HG03060 (cell line): Measurements from ENCODE around the gene RABL3.
"Not testable (repeated sequence)": the region's sequence is repeated elsewhere in the genome, so short reads cannot be mapped to it uniquely, and the experiment has no call there.

Experiments
- ATAC-seq: cut with Tn5 transposase; IDR thresholded peaks from one replicate; pipeline ENCODE4 v1.9.1; 2021; ENCODE audit warnings: low read depth, moderate number of reproducible peaks; ENCODE audit not compliant: unreplicated experiment

RABL3 gene

DNA sequence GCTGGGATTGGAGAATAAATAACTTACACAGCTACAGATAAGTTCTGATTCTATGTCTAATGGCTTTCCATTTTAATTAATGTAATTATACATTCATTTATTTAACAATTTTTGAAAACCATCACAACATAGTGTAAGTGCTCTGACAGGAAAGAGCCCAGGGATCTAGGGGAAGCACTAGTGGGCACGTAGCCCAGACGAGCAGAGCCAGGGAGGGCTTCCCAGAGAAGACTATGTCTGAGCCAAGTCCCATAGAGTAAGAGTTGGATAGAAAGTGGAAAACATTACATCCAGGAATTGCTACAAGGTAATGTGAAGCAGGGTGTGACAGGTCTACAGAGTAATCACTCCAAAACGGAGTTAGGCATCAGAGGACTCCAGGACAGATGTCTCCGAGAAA, 57.4 kb downstream of the RABL3 start:
- no peak for ATAC-seq

DNA sequence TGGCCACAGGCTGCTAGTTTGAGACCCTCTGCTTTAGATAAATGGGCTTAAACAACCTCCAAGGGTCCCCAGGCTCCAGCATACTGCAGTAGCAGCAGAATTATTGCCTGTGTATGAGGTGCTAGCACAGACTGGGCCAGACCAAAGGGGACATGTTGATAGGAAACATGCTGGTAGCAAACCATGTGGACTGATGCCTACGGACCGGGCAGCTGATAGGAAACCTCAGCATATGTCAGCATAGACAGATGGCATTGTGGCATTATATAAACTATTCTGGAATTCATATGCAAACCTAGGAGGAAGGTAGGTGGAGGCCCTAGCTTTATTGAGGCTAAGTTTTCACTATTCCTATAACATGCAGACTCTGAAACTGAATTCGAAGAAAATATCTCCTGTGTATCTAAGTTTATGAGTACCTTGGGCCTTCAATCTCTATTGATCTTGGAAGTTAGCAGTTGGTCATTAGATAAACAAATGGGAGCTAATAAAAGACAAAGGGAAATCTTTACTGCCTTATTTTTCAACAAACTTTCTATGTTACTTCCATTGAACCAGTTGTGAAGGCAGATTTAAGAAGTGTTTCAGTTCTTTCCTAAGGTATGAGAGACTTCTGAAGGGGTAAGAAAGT, 58.5 kb downstream of the RABL3 start:
- no peak for ATAC-seq

DNA sequence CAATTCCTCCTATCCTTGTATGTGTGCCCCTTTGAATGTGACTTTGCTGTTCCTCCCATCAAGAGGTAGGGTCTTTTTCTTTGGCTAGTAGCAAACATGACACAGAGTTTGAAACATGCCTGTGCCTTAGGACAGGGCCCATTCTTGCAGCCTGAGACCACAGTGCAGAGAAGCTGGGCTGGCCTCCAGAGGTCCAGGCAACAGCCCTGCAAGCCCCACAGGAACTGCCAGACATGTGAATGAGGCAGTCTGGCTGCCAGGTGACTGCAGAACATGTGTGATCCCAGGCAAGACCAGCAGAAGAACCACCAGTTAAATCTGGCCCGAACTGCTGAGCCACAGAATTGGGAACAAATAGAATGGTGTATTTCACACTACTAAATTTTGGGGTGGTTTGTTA, 59.1 kb downstream of the RABL3 start:
- ATAC-seq = no peak

DNA sequence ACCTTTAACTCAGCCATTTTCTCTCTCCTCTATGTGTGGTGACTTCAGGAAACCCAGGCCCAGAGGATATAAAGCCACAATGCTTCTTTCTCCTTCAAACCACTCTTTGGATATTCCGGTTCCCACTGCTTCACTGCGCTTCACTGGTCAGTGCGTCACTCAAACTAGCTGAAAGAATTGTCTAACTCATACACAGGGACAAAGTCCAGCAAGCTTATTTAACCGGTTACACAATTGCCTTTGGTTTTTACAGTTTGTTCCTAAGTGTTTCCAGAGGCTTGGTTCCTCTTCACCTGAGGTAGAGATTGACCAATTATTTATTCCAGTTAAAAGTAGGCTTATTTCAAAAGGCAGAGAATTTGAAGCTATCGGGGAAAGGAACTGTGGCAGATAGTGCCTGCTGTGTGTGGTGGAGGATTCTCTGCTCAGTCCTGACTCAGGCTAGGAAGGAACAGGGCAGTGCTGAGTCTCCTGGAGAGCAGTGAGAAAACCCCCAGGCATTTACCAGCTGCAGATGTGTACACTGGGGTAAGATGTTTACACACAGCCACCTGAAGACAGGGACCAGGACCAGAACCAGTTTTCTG, 60.1 kb downstream of the RABL3 start, which contains the start of gene HGD:
Gene HGD (minus strand): TSS at position 145 of the 587 bp plus-strand sequence. CDS start 128 bp downstream, at position 17.
- no peak for ATAC-seq

DNA sequence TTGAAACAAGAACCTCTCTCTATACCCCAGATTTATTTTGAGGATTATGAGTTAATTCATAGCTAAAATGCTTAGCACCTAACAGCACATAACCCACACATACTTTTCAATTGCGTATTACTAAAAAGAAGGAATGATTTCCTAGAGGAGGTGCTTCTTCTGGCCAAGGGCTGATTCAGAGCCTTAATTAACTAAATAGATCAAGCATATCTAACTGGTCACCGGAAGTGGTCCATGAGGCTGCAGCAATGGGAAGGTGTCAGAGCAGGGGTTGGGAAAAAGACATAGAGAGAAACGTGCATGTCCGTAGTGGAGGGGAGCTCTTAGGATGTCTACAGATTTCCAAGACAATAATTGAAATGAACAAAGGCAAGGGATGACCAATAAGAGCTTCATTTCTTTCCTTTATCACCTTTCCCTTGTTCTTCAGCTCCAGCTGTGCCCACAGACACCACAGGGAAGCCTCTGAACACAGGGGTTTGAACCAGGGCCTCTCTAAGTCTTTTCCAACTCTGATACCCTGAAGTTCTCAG, 60.7 kb downstream of the RABL3 start:
- no peak for ATAC-seq

DNA sequence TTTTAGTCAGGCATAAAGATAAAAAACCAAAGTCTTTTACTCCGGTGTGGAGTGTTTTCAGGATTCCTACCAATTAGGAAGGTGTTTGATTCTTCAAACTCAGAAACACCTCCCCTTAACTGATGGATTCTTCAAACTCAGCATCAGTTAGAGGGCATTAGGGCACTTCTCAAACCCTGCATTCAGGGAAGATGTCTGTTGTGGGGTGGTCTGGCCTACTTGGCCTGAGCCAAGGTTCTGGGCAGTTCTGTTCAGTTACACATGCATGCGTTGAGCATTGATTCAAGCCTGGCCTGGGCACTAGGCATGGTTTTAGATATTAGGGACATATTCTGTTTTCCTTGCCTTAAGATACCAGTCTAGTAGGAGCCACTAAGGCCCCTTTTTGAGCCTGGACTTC, 61.3 kb downstream of the RABL3 start:
- ATAC-seq = no peak

DNA sequence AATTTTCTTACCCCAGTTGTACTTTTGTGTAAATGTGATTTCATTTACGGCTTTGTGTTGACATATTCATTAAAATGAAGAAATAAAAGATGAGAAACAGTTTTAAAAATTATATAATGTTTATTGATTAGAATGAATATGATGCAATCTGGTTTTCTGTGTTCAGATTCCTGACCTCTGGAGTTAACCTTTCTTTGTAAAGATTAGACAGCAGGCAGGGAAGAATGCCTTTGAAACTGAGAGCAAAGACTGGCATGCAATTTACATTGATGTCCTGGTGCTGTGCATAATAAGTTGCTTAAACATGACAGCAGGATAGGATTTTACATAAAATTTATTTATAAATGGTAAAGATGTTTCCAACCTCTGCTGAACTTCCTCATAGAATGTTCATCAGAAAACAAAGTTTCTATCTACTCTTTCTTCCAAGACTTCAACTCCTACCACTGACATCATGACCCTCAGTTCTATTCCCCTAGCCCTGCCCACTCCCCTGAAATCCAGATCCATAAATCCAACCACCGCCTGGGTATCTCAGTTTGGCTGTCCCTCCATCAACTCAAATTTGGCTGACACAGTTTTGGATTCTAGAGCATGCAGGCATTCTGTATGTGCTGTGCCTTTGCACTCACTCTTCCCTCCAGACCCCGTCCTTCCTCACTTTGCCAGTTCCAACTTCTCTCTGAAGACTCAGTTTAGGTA, 62.0 kb downstream of the RABL3 start:
- ATAC-seq = no peak

DNA sequence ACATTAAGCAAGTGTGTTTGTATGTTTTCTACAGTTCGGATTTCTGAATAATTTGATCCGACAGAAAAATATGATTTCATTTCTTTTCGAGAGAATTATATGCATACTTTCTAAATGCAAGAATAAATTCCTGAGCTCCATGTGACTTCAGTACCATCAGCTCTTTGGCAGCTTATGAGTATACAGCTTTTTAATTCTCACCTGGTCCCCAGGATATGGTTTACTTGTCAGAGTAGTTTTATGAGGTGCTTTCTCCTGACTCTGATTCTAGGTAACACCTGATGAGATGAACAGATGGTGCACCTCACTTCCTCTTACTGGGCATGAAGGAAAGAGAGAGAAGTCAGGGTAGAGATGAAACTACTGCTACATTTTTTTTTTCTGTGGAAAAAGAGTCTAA, 63.3 kb downstream of the RABL3 start:
- ATAC-seq = no peak

DNA sequence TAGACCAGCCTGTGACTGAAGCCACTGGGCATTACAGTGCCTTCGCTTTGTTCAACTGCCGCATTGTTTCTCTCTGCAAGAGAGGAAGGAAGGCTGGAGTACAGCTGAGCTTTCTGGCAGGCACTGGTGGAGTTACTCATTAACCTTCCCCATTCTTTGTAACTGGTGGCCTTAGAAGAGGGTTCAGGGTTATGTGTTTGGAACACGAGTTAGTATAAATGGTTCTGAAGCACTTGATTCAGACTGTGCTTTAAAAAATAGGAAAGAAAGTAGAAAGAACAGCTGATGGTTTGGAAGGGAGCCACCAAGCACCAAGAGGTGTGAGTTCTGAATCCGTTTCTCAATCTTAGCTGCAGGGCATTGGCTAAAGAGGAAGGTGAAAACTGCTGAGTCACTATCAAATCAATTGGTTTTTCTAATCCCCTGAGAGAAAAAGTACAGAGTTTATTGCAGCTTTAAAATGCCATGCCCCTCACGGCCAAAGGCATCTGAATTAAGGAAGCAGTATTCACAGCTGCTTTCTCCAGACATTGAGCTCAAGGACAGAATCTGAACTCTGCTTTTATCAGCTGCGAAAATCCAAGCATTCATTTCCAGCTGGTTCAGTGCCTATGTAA, 63.9 kb downstream of the RABL3 start:
- ATAC-seq = peak; percentile 72

DNA sequence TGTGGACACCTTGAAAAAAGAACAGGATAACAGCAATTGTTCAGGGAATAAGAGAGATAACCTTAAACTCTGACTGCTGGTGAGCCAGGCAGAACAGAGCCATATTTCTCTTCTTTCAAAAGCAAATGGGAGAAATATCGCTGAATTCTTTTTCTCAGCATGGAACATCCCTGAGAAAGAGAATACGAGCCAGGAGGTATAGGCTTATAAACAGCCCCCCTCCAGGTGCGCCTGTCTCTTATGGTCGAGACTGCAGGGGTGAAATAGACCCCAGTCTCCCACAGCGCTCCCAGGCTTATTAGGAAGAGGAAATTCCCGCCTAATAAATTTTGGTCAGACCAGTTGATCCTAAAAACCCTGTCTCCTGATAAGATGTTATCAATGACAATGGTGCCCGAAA, 65.1 kb downstream of the RABL3 start:
- not testable (repeated sequence) for ATAC-seq

DNA sequence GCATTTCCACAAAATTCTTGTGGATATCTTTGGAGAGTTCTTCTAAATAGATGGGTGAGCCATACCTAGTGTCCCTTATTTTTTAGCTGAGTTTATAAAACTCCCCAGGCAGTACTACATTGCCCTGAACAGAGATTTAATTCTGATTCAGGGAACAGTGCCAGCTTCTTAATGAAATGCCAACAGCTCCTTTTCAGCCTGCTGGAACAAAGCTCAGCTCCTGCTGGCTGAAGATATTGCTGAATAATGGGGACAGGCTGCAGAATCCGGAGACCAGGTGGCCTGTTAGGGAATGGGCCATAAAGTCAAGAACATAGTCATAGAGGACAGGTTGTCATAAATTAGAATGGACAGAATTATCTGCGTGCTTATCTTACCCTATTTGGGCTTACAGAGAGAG, 69.2 kb downstream of the RABL3 start:
- ATAC-seq = no peak

DNA sequence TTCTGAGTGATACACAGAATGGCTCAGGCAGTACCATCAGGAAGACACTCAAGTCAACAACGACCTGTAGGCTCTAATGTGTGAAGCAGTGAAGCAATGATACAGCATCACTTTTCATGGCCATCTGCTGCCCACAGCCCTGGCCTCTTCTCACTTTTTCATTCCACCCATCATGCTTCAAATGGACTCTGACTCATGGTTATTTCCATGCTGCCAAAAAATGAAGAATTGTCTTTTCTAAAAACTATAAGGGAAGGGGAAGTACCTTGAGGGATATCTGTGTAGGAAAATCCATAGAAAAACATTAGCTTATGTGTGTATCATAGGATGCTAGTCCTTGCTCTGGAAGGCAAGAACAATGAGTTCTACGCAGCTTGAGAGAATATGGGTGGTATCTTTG, 71.7 kb downstream of the RABL3 start:
- ATAC-seq = no peak

DNA sequence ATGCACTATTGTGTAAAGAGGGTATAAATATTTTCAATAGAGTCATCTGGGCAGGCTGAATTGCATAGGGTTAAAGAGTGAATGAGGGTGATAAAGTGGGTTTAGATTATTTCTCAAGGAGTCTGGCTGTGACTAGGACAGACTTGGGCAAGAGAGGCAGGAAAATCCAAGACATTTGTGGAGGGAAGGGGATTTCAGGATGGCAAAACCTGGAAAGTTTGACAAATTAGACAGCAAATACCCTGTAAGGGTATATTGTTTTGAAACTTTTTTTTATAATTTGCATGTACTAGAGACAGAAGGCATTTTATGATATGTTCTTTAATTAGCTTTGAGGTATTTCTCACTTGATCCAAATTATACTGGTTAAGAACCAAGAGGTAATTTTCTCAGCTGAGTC, 77.4 kb downstream of the RABL3 start:
- ATAC-seq = no peak

DNA sequence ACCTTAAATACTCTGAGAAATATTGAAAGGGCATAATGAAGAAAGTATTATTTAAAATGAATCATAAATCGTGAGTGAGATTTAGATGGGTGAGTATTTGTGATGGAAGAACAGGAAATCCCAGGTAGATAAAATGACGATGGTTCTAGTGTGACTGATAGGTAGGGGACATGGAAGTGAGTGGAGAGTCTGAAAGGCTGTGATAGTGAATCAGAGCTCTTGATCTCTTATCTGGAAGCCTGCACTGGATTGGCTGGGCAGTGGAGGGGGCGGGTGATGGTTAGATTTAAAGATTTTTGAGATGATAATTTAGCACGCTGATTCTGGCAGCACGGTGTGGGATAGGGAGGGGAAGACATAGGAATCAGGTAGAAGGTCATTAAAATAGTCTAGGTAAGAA, 80.4 kb downstream of the RABL3 start:
- no peak for ATAC-seq

DNA sequence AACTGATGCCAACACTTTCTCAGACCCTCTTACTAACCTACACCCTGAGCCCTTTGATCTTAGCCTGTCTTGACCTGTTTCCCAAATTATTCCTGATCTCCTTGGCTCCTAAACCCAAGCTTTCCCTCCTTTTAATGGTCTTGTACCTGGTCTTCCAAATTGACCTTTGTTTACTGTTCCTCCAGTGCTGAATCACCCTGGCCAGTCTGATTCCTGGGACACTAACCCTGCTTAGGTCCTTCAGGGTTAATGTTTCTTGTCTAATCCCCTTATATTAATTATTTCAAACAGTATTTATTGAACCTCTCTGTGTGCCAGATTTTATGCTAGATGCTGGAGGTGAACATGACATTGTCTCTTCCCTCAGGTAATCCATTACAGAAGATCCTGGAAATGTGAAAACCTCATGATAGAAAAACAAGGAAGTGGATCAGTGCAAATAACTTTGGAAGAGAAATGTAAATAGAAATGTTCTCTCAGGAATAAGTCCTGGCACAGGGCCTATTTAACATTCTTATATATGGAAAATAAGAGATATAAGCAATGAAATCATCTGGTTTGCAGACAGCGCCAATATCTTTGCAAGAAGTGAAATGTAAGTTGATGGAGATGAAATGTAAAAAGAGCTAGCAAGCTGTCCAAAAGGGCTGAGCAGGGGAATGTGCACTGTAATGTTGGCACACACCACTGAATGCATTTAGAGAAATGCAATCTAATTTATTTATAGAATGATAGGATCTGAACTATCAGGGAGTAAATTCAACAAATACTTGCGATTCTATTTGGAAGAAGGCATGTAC, 81.0 kb downstream of the RABL3 start:
- no peak for ATAC-seq

DNA sequence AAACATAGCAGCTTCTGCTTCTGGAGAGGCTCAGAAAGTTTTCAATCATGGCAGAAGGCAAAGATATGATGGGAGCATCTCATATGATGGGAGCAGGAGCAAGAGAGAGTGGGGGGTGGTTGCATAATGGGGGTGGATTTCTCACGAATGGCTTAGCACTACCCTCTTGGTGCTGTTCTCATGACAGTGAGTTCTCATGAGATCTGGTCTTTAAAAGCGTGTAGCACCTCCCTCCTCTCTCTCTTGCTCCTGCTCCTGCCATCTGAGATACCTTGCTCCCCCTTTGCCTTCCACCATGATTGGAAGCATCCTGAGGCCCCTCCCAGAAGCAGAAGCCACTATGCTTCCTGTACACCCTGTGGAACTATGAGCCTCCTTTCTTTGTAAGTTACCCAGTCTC, 82.5 kb downstream of the RABL3 start:
- no peak for ATAC-seq

DNA sequence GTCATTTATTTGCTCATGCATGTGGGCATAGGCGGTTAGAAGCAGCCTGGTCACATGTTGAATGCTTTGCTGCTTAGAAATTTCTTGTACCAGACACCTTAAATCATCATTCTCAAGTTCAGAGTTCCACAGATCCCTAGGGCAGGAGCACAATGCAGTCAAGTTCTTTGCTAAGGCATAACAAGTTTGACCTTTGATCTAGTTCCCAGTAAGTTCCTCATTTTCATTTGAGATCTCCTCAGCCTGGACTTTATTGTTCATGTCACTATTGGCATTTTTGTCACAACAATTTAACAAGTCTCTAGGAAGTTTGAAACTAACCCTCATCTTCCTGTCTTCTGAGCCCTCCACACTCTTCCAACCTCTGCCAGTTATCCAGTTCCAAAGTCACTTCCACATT, 83.0 kb downstream of the RABL3 start:
- ATAC-seq = no peak

DNA sequence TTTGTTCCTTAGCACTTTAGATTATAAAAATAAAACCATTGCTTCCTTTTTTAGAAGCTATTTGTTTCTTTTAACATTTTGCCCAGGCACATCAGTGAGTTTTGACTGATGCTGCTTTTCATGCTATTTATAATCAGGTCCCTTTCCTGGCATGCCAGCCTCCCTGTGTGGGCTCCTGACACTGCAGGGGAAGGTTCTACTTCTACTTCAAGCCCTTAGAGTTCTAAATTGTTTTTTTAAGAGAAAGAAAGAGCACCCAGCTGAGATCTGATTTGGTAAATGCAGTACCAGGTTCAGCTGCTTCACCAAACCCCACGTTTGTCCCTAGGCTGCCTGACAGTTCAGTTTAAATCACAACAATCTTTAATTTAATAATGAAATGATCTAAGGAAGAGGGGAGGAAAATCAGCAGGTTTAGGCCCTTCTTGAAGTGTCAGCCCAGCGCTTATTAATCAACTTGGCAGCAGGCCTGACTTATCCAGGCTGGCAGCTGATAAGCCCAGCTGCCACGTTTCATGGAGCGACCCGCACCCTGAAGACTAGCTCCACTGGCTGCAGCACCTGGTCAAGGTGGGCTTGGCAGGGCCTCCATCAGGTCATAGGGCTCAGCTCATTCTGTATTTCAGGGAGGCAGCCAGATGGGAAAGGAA, 89.3 kb downstream of the RABL3 start:
- no peak for ATAC-seq

DNA sequence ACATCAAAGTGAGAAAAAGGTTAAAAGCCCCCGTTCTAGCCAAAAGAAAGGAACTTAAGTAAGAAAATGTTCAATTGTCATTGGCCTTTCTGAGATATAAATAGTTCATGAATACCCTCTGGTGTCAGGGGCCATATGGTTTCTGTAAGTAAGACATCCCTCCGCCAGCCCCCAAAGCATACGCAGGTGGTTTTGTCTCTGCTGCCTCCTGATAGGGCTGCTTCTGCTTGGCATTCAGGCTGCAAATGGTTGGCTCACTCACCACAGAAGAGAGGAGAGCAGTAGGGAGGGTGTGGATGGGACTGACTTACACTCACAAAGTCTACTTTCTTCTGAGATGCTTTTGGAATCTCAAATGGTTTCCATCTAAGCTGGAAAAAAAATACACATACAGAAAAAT, 90.0 kb downstream of the RABL3 start:
- ATAC-seq = no peak

DNA sequence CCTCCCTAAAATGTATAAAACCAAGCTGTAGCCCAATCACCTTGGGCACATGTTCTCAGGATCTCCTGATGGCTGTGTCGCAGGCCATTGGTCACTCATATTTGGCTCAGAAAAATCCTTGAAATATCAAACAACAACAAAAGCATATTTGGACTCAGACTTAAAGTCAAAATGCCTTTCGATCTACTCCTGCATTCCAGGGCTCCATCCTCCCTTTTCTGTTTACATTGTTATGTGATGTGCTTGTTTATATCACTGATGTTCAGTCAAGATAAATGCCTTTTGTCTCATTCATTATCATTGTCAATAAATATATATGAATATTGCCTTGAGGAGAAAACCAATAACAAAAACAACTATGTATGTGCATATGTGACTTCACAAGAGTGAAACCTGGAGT, 92.0 kb downstream of the RABL3 start:
- no peak for ATAC-seq
